ENCODE data around the gene FFAR4.

DNA sequence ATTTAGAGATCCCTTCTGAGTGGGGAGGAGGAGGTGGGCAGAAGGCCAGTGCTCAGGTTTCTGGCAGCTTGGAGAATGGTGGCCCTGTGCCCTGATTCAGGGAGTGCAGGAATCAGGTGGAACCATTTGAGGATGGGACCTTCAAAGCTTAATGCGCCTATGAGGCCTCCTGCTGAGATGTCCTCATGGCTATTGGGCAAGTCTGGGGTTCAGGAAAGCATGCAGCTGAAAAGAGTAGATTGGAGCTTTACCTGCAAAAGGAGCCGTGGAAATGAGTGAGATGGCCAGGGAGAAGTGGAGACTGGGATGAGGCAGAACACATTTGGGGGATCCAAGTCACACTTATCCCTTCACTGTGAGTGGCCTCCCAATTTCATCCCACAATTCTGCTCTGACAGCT lies 6.1 kb downstream of the FFAR4 start:
- TF ChIP-seq, protein P1, sequence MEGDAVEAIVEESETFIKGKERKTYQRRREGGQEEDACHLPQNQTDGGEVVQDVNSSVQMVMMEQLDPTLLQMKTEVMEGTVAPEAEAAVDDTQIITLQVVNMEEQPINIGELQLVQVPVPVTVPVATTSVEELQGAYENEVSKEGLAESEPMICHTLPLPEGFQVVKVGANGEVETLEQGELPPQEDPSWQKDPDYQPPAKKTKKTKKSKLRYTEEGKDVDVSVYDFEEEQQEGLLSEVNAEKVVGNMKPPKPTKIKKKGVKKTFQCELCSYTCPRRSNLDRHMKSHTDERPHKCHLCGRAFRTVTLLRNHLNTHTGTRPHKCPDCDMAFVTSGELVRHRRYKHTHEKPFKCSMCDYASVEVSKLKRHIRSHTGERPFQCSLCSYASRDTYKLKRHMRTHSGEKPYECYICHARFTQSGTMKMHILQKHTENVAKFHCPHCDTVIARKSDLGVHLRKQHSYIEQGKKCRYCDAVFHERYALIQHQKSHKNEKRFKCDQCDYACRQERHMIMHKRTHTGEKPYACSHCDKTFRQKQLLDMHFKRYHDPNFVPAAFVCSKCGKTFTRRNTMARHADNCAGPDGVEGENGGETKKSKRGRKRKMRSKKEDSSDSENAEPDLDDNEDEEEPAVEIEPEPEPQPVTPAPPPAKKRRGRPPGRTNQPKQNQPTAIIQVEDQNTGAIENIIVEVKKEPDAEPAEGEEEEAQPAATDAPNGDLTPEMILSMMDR (IDR thresholded peaks at IDR 0.05) = no peak
- no peak for TF ChIP-seq POLR2AphosphoS5 (IDR thresholded peaks at IDR 0.05; ENCODE audit: low read depth, low read length)

Measured in Panc1 (cell line).